Measurements from ENCODE around the gene PHYHIPL. TPM values are rescaled to one million over a fixed set of nuclear protein-coding genes. Genes with fewer than 3 reads are reported as not detected.

Gene PHYHIPL
- total RNA-seq, 4 donors from 2014 or later, result 0.39 to 1.7 (median 1.0) TPM

GRCh38 chr10:59279476-59279875 is 103.0 kb downstream of the PHYHIPL start:
- H3K27ac ChIP-seq, result peak overlapping the region in 1 of 4 donors; percentile 4
- H3K27me3 ChIP-seq, result no peaks in the 10 kb centered on the region
- peaks cover 3 to 54% (median 4%) of the 10 kb centered on the region in 3 donors for H3K4me1 ChIP-seq
- TF ChIP-seq CTCF (IDR thresholded peaks at IDR 0.05) (no peak), POLR2A (IDR thresholded peaks at IDR 0.05) (no peak), POLR2AphosphoS5 (IDR thresholded peaks at IDR 0.05) (no peak)
- no peak overlapping the region for H3K4me3 ChIP-seq
- no peak for ATAC-seq
- H3K36me3 ChIP-seq, result peaks cover 0 to 15% of the 10 kb centered on the region in 2 donors
- WGBS, 2 donors (ENCODE audit: low coverage in 1 of 2), result 36% methylated on average over 1 of the region's 1 CpG
- no peaks in the 10 kb centered on the region for H3K9me3 ChIP-seq

- TF ChIP-seq EP300 (IDR thresholded peaks at IDR 0.05), result no peak
- TF ChIP-seq POLR2AphosphoS5 (IDR thresholded peaks at IDR 0.05), result no peak
- no peak for TF ChIP-seq CTCF (IDR thresholded peaks at IDR 0.05)
- TF ChIP-seq POLR2A (IDR thresholded peaks at IDR 0.05), result no peak
- Histone ChIP-seq H3K27me3 (no peaks in the 10 kb centered on the region), H3K27ac (peak overlapping the region in 1 of 4 donors; percentile 4), H3K36me3 (peaks cover 0 to 15% of the 10 kb centered on the region in 2 donors), H3K4me1 (peaks cover 6 to 60% (median 7%) of the 10 kb centered on the region in 3 donors), H3K9me3 (no peaks in the 10 kb centered on the region), H3K4me3 (no peak overlapping the region)
- no peak for ATAC-seq
- WGBS, 2 donors (ENCODE audit: low coverage in 1 of 2), result 20 to 60% methylated on average over 1 of the region's 1 CpG
Measured at GRCh38 chr10:59279991-59280505, 103.6 kb downstream of the PHYHIPL start.

GRCh38 chr10:59281861-59282260 is 105.4 kb downstream of the PHYHIPL start:
- Histone ChIP-seq H3K36me3 (peaks cover 0 to 15% of the 10 kb centered on the region in 2 donors), H3K9me3 (no peaks in the 10 kb centered on the region), H3K4me3 (no peak overlapping the region), H3K27me3 (no peaks in the 10 kb centered on the region), H3K27ac (no peak overlapping the region), H3K4me1 (peaks cover 9 to 75% (median 18%) of the 10 kb centered on the region in 3 donors)
- WGBS, 2 donors (ENCODE audit: low coverage in 1 of 2), result 69 to 83% methylated on average over 1 of the region's 1 CpG
- TF ChIP-seq POLR2A (IDR thresholded peaks at IDR 0.05) (no peak), EP300 (IDR thresholded peaks at IDR 0.05) (no peak), POLR2AphosphoS5 (IDR thresholded peaks at IDR 0.05) (no peak), CTCF (IDR thresholded peaks at IDR 0.05) (no peak)
- ATAC-seq, result no peak

GRCh38 chr10:59283456-59284091 is 107.1 kb downstream of the PHYHIPL start:
- 0 to 41% methylated on average over 1 to 5 of the region's 9 CpGs for WGBS, 2 donors (ENCODE audit: low coverage in 1 of 2)

More at GRCh38 chr10:59283456-59284091, 107.1 kb downstream of the PHYHIPL start:
- no peaks in the 10 kb centered on the region for H3K9me3 ChIP-seq
- peak overlapping the region in 3 of 4 donors; percentile 6 to 58 (median 23) for H3K27ac ChIP-seq
- no peak overlapping the region for H3K4me3 ChIP-seq
- ATAC-seq, result no peak
- peaks cover 0 to 15% of the 10 kb centered on the region in 2 donors for H3K36me3 ChIP-seq
- TF ChIP-seq POLR2AphosphoS5 (IDR thresholded peaks at IDR 0.05), result no peak
- TF ChIP-seq EP300 (IDR thresholded peaks at IDR 0.05), result no peak
- TF ChIP-seq CTCF (IDR thresholded peaks at IDR 0.05), result no peak
- TF ChIP-seq POLR2A (IDR thresholded peaks at IDR 0.05), result no peak
- no peaks in the 10 kb centered on the region for H3K27me3 ChIP-seq
- H3K4me1 ChIP-seq, result peaks cover 9 to 79% (median 18%) of the 10 kb centered on the region in 3 donors

Measured in gastroesophageal sphincter (tissue), 4 donors.